Measurements from ENCODE around the gene DNMT1. TPM values are rescaled to one million over a fixed set of nuclear protein-coding genes. Genes with fewer than 3 reads are reported as not detected.
"Not testable (repeated sequence)": the region's sequence is repeated elsewhere in the genome, so short reads cannot be mapped to it uniquely, and the experiment has no call there.

DNMT1 gene
- total and polyA plus RNA-seq, 2 donors (not counting 1 experiment from before 2014, with no cell fraction given): 53.0 to 119 TPM

DNA sequence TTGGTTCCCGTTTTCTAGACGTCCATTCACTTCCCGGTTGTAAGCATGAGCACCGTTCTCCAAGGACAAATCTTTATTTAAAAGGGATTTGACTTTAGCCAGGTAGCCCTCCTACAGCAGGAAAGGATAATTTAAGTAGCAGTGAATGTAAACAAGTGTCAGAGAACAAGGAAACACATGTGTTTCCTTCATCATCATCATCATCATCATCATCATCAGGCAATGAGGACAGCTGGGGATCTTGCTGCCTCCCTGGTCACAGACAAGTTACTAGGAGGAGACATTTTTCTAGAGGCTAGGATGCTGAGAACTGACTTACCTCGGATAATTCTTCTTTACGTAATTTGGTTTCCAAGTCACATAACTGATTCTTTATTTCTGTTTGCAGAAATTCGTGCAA lies 14.3 kb downstream of the DNMT1 start:
- H3K27me3 ChIP-seq (replicated peaks in 1 of 4; ENCODE audit: control extremely low read depth in 1 of 4, control insufficient read depth in 3 of 4, insufficient read depth in 4 of 4, low read length in 3 of 4): no peaks in the 10 kb centered on the region
- ChIA-PET CTCF (interaction anchor here (1.0 kb wide), 1 partner anchor 70 kb away, joined by 3 read pairs; no protein-coding TSS in a partner anchor), POLR2A (no interaction called here)
- H3K36me3 ChIP-seq (replicated peaks in 1 of 2; ENCODE audit: control extremely low read depth in 1 of 2, control insufficient read depth in 1 of 2, extremely low read depth in 1 of 2, insufficient read depth in 2 of 2, low read length in 1 of 2): peaks cover 1 to 36% of the 10 kb centered on the region in 2 experiments
- DNase-seq (no peak), ATAC-seq (ENCODE audit: low read depth) (no peak)
- H3K9me3 ChIP-seq (ENCODE audit: control extremely low read depth in 1 of 3, control insufficient read depth in 2 of 3, insufficient read depth in 1 of 3, low read length in 2 of 3): no peaks in the 10 kb centered on the region
- WGBS (ENCODE audit: insufficient coverage): 61% methylated on average over 2 of the region's 7 CpGs
- H3K9me3 Mint-ChIP-seq (ENCODE audit: insufficient read depth): no peaks in the 10 kb centered on the region
- H3K27ac ChIP-seq (ENCODE audit: low read length in 2 of 2): no peak overlapping the region
- TF ChIP-seq, protein P1, sequence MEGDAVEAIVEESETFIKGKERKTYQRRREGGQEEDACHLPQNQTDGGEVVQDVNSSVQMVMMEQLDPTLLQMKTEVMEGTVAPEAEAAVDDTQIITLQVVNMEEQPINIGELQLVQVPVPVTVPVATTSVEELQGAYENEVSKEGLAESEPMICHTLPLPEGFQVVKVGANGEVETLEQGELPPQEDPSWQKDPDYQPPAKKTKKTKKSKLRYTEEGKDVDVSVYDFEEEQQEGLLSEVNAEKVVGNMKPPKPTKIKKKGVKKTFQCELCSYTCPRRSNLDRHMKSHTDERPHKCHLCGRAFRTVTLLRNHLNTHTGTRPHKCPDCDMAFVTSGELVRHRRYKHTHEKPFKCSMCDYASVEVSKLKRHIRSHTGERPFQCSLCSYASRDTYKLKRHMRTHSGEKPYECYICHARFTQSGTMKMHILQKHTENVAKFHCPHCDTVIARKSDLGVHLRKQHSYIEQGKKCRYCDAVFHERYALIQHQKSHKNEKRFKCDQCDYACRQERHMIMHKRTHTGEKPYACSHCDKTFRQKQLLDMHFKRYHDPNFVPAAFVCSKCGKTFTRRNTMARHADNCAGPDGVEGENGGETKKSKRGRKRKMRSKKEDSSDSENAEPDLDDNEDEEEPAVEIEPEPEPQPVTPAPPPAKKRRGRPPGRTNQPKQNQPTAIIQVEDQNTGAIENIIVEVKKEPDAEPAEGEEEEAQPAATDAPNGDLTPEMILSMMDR (IDR thresholded peaks at IDR 0.05): no peak
- no peak for TF ChIP-seq EZH2 (IDR thresholded peaks at IDR 0.05; ENCODE audit: borderline replicate concordance, insufficient read depth, low read depth, low read length, poor library complexity, severe bottlenecking)
- H3K4me1 ChIP-seq (ENCODE audit: control insufficient read depth in 2 of 2, insufficient read depth in 2 of 2, low read length in 2 of 2): no peaks in the 10 kb centered on the region
- H3K4me2 ChIP-seq (replicated peaks; ENCODE audit: low read depth, low read length, poor library complexity, severe bottlenecking): no peak overlapping the region
- no peak overlapping the region for H3K27ac Mint-ChIP-seq
- peaks cover 58% of the 10 kb centered on the region for H3K79me2 ChIP-seq (ENCODE audit: control insufficient read depth, insufficient read depth, low read length)
- peaks cover 20% of the 10 kb centered on the region for H4K20me1 ChIP-seq (ENCODE audit: control insufficient read depth, insufficient read depth, low read length, poor library complexity, severe bottlenecking)
- no peaks in the 10 kb centered on the region for H3K4me1 Mint-ChIP-seq
- intact Hi-C loops (cut with micrococcal nuclease): no loop called here
- no peak overlapping the region for H3K9ac ChIP-seq (ENCODE audit: low read length)
- no peak overlapping the region for H3K4me3 ChIP-seq (ENCODE audit: control extremely low read depth in 1 of 5, extremely low read depth in 1 of 5, insufficient read depth in 1 of 5, low read depth in 2 of 5, low read length in 4 of 5)
- no peaks in the 10 kb centered on the region for H3K27me3 Mint-ChIP-seq
- H2AFZ ChIP-seq (ENCODE audit: insufficient read depth, low read depth, low read length, poor library complexity, severe bottlenecking): no peak overlapping the region
- H3K4me3 Mint-ChIP-seq: no peak overlapping the region

DNA sequence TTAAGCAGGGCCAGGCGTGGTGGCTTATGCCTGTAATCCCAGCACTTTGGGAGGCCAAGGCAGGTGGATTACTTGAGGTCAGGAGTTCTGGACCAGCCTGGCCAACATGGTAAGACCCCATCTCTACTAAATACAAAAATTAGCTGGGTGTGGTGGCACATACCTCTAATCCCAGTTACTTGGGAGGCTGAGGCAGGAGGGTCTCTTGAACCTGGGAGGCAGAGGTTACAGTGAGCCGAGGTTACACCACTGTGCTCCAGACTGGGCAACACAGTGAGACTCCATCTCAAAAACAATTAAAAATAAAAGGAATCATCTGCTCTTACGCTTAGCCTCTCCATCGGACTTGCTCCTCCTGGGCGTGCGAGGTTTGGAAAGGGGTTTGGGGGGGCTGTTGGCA lies 14.7 kb downstream of the DNMT1 start:
- CTCF ChIA-PET: interaction anchor here (0.7 to 1.0 kb wide), 2 partner anchors 71 to 1302 kb away, joined by 3 read pairs; no protein-coding TSS in a partner anchor
- Histone ChIP-seq H3K36me3 (replicated peaks in 1 of 2; ENCODE audit: control extremely low read depth in 1 of 2, control insufficient read depth in 1 of 2, extremely low read depth in 1 of 2, insufficient read depth in 2 of 2, low read length in 1 of 2) (peaks cover 1 to 40% of the 10 kb centered on the region in 2 experiments), H4K20me1 (ENCODE audit: control insufficient read depth, insufficient read depth, low read length, poor library complexity, severe bottlenecking) (peaks cover 17% of the 10 kb centered on the region), H3K79me2 (ENCODE audit: control insufficient read depth, insufficient read depth, low read length) (peaks cover 54% of the 10 kb centered on the region)
- H3K27me3 Mint-ChIP-seq; H3K9ac ChIP-seq (ENCODE audit: low read length); intact Hi-C loops (cut with micrococcal nuclease); H3K27ac Mint-ChIP-seq; H3K9me3 ChIP-seq (ENCODE audit: control extremely low read depth in 1 of 3, control insufficient read depth in 2 of 3, insufficient read depth in 1 of 3, low read length in 2 of 3); H3K4me3 Mint-ChIP-seq; H3K27me3 ChIP-seq (replicated peaks in 1 of 4; ENCODE audit: control extremely low read depth in 1 of 4, control insufficient read depth in 3 of 4, insufficient read depth in 4 of 4, low read length in 3 of 4); H3K9me3 Mint-ChIP-seq (ENCODE audit: insufficient read depth); DNase-seq; POLR2A ChIA-PET; H3K27ac ChIP-seq (ENCODE audit: low read length in 2 of 2); H2AFZ ChIP-seq (ENCODE audit: insufficient read depth, low read depth, low read length, poor library complexity, severe bottlenecking); ATAC-seq (ENCODE audit: low read depth); H3K4me2 ChIP-seq (replicated peaks; ENCODE audit: low read depth, low read length, poor library complexity, severe bottlenecking); H3K4me1 Mint-ChIP-seq; H3K4me3 ChIP-seq (ENCODE audit: control extremely low read depth in 1 of 5, extremely low read depth in 1 of 5, insufficient read depth in 1 of 5, low read depth in 2 of 5, low read length in 4 of 5); H3K4me1 ChIP-seq (ENCODE audit: control insufficient read depth in 2 of 2, insufficient read depth in 2 of 2, low read length in 2 of 2): not testable (repeated sequence)
- WGBS (ENCODE audit: insufficient coverage): 97% methylated on average over 3 of the region's 6 CpGs
